KOPT-K1 (cell line): Measurements from ENCODE around the gene LRRC55.
"Not testable (repeated sequence)": the region's sequence is repeated elsewhere in the genome, so short reads cannot be mapped to it uniquely, and the experiment has no call there.

ENCODE experiments used
- H3K27ac ChIP-seq: fragments of 200-600 bp; sonication (generic); 2 replicates; pipeline ENCODE4 v1.5.1; 2016; ENCODE audit warnings: antibody characterized with exemption, mild to moderate bottlenecking, low read depth, low read length; ENCODE audit not compliant: poor library complexity, severe bottlenecking
- H3K36me3 ChIP-seq: fragments of 200-600 bp; sonication (generic); 2 replicates; pipeline ENCODE4 v1.5.1; 2017; ENCODE audit warnings: antibody characterized with exemption, mild to moderate bottlenecking, low read length, moderate library complexity; ENCODE audit not compliant: insufficient read depth
- H3K9me3 ChIP-seq: fragments of 200-600 bp; sonication (generic); 2 replicates; pipeline ENCODE4 v1.5.1; 2017; ENCODE audit warnings: antibody characterized with exemption, low read length, mild to moderate bottlenecking; ENCODE audit not compliant: insufficient read depth, poor library complexity, severe bottlenecking

LRRC55 gene

GRCh38 chr11:57155838-57156607, 25.7 kb upstream of the LRRC55 start:
- no peaks in the 10 kb centered on the region for H3K9me3 ChIP-seq
- H3K36me3 ChIP-seq, result no peaks in the 10 kb centered on the region
- H3K27ac ChIP-seq, result no peak overlapping the region

GRCh38 chr11:57156928-57157327, 24.8 kb upstream of the LRRC55 start:
- H3K9me3 ChIP-seq, result no peaks in the 10 kb centered on the region
- no peak overlapping the region for H3K27ac ChIP-seq
- no peaks in the 10 kb centered on the region for H3K36me3 ChIP-seq

- Histone ChIP-seq H3K36me3 (no peaks in the 10 kb centered on the region), H3K9me3 (no peaks in the 10 kb centered on the region), H3K27ac (no peak overlapping the region)
These were observed 24.1 kb upstream of the LRRC55 start for GRCh38 chr11:57157624-57158023.

- no peak overlapping the region for H3K27ac ChIP-seq
These were observed 23.6 kb upstream of the LRRC55 start for GRCh38 chr11:57158180-57158579.

GRCh38 chr11:57158599-57158998, 23.2 kb upstream of the LRRC55 start:
- no peak overlapping the region for H3K27ac ChIP-seq
- H3K9me3 ChIP-seq, result no peaks in the 10 kb centered on the region

More at GRCh38 chr11:57158180-57158579, 23.6 kb upstream of the LRRC55 start:
- H3K9me3 ChIP-seq, result no peaks in the 10 kb centered on the region
- no peaks in the 10 kb centered on the region for H3K36me3 ChIP-seq

GRCh38 chr11:57160665-57161064, 21.1 kb upstream of the LRRC55 start:
- Histone ChIP-seq H3K27ac (no peak overlapping the region), H3K36me3 (no peaks in the 10 kb centered on the region), H3K9me3 (no peaks in the 10 kb centered on the region)

More at GRCh38 chr11:57158599-57158998, 23.2 kb upstream of the LRRC55 start:
- H3K36me3 ChIP-seq, result no peaks in the 10 kb centered on the region

- Histone ChIP-seq H3K27ac (no peak overlapping the region), H3K36me3 (no peaks in the 10 kb centered on the region)
These were observed 20.4 kb upstream of the LRRC55 start for GRCh38 chr11:57161351-57161750.

GRCh38 chr11:57162179-57162898, 19.4 kb upstream of the LRRC55 start:
- Histone ChIP-seq H3K36me3 (no peaks in the 10 kb centered on the region), H3K9me3 (no peaks in the 10 kb centered on the region), H3K27ac (no peak overlapping the region)

More at GRCh38 chr11:57161351-57161750, 20.4 kb upstream of the LRRC55 start:
- H3K9me3 ChIP-seq, result no peaks in the 10 kb centered on the region

GRCh38 chr11:57163160-57163868, 18.4 kb upstream of the LRRC55 start:
- H3K36me3 ChIP-seq, result no peaks in the 10 kb centered on the region
- no peaks in the 10 kb centered on the region for H3K9me3 ChIP-seq
- no peak overlapping the region for H3K27ac ChIP-seq

GRCh38 chr11:57164317-57164716, 17.4 kb upstream of the LRRC55 start:
- Histone ChIP-seq H3K9me3 (peaks cover 3% of the 10 kb centered on the region), H3K36me3 (no peaks in the 10 kb centered on the region), H3K27ac (no peak overlapping the region)

GRCh38 chr11:57167125-57167846, 14.5 kb upstream of the LRRC55 start:
- H3K9me3 ChIP-seq, result peaks cover 13% of the 10 kb centered on the region
- no peaks in the 10 kb centered on the region for H3K36me3 ChIP-seq
- no peak overlapping the region for H3K27ac ChIP-seq

- H3K27ac ChIP-seq, H3K36me3 ChIP-seq: not testable (repeated sequence)
- peaks cover 13% of the 10 kb centered on the region for H3K9me3 ChIP-seq
These were observed 11.9 kb upstream of the LRRC55 start for GRCh38 chr11:57169732-57170313.

GRCh38 chr11:57172031-57172430, 9.7 kb upstream of the LRRC55 start:
- Histone ChIP-seq H3K27ac (no peak overlapping the region), H3K36me3 (no peaks in the 10 kb centered on the region), H3K9me3 (peaks cover 13% of the 10 kb centered on the region)

- Histone ChIP-seq H3K27ac (no peak overlapping the region), H3K9me3 (peaks cover 7% of the 10 kb centered on the region), H3K36me3 (no peaks in the 10 kb centered on the region)
These were observed 7.1 kb upstream of the LRRC55 start for GRCh38 chr11:57174656-57175055.
